Endothelial cell of umbilical vein (primary cell): ENCODE measurements around the gene ELOVL6. TPM values are rescaled to one million over a fixed set of nuclear protein-coding genes. Genes with fewer than 3 reads are reported as not detected.

Source experiments
- BruUV-seq: library from RNA; stranded (reverse); fragments of 400-500 nt; replicated peaks from 2 replicates; lab custom pipeline; 2021; lab: Mats Ljungman, UMichigan
- CTCF ChIA-PET: fragments of 300-600, 350-600 bp; sonication (Branson Sonifier 250); formaldehyde crosslinking; loops from one replicate; lab custom pipeline; 2021; ENCODE audit warnings: antibody characterized with exemption, inconsistent platforms; lab: Charles Lee
- POLR2A ChIA-PET: fragments of 300-600, 350-600 bp; sonication (Branson Sonifier 250); formaldehyde crosslinking; loops from one replicate; lab custom pipeline; 2021; ENCODE audit warnings: antibody characterized with exemption, inconsistent platforms; lab: Charles Lee
- DNase-seq: peaks from one replicate; pipeline ENCODE4 v3.0.0-alpha.2; 2011; ENCODE audit warnings: low read depth, low spot score
- FAIRE-seq: peaks from 2 replicates; lab custom pipeline; 2011; peaks lifted over from hg19 to GRCh38; lab: Jason Lieb, UNC
- H2AFZ ChIP-seq: 2 replicates; pipeline ENCODE4 v1.6.0; 2012; ENCODE audit warnings: low read depth, low read length, control low read depth, inconsistent platforms
- H3K27ac ChIP-seq: 2 replicates; pipeline ENCODE4 v1.5.1; 2011; ENCODE audit warnings: low read depth, mild to moderate bottlenecking, control low read depth, low read length, moderate library complexity; ENCODE audit not compliant: insufficient read depth
- H3K27me3 ChIP-seq, 2 experiments: 2 replicates each; pipeline versions ENCODE4 v1.6.0 to v1.6.1; 2011; ENCODE audit warnings: low read length in 2 of 2, mixed read lengths in 1 of 2; ENCODE audit not compliant: control insufficient read depth in 2 of 2, insufficient read depth in 2 of 2
- H3K36me3 ChIP-seq, 2 experiments: 2 replicates in 1 of 2; 3 replicates in 1 of 2; pipeline ENCODE4 v1.5.1; 2011; ENCODE audit warnings: low read length in 2 of 2, mild to moderate bottlenecking in 1 of 2, moderate library complexity in 1 of 2; ENCODE audit not compliant: control insufficient read depth in 2 of 2, insufficient read depth in 2 of 2; ENCODE audit errors: extremely low read depth in 1 of 2
- H3K4me1 ChIP-seq: 3 replicates; pipeline ENCODE4 v1.5.1; 2011; ENCODE audit warnings: mild to moderate bottlenecking, low read length; ENCODE audit not compliant: control insufficient read depth, insufficient read depth; ENCODE audit errors: extremely low read depth
- H3K4me2 ChIP-seq: 2 replicates; pipeline ENCODE4 v1.6.1; 2011; ENCODE audit warnings: low read length, control low read depth, mixed read lengths; ENCODE audit not compliant: insufficient read depth
- H3K4me3 ChIP-seq, 3 experiments: fragments of 200-600 bp in 1 of 3; sonication (generic), shearing (Covaris generic) in 1 of 3; replicated peaks in 1 of 3; 2 replicates each; pipeline ENCODE4 v1.5.1; 2011 to 2016; ENCODE audit warnings: control low read depth in 3 of 3, low read length in 3 of 3, mild to moderate bottlenecking in 2 of 3, inconsistent platforms in 1 of 3, low read depth in 1 of 3, moderate library complexity in 1 of 3; ENCODE audit not compliant: insufficient read depth in 1 of 3
- H3K79me2 ChIP-seq: 2 replicates; pipeline ENCODE4 v1.6.0; 2012; ENCODE audit warnings: low read length, inconsistent platforms; ENCODE audit not compliant: control insufficient read depth, insufficient read depth
- H3K9ac ChIP-seq: replicated peaks from 2 replicates; pipeline ENCODE3; 2011; ENCODE audit warnings: low read length, control low read depth; ENCODE audit not compliant: insufficient read depth; ENCODE audit errors: extremely low read depth
- H3K9me1 ChIP-seq: replicated peaks from 3 replicates; pipeline ENCODE4 v1.6.0; 2011; ENCODE audit warnings: mild to moderate bottlenecking, low read length; ENCODE audit not compliant: control insufficient read depth, insufficient read depth; ENCODE audit errors: extremely low read depth
- H3K9me3 ChIP-seq: replicated peaks from 2 replicates; pipeline ENCODE4 v1.5.1; 2012; ENCODE audit warnings: low read length, inconsistent platforms; ENCODE audit not compliant: control insufficient read depth, insufficient read depth
- H4K20me1 ChIP-seq: replicated peaks from 2 replicates; pipeline ENCODE3; 2011; ENCODE audit warnings: mild to moderate bottlenecking, low read length; ENCODE audit not compliant: control insufficient read depth, insufficient read depth; ENCODE audit errors: extremely low read depth
- EZH2 ChIP-seq: IDR thresholded peaks from 2 replicates; pipeline ENCODE4 v1.6.1; 2012; ENCODE audit warnings: borderline replicate concordance, low read depth, mild to moderate bottlenecking, moderate library complexity, low read length, inconsistent platforms; ENCODE audit not compliant: severe bottlenecking
- GATA2 ChIP-seq: IDR thresholded peaks from 2 replicates; pipeline ENCODE4 v1.7.0; 2011; ENCODE audit warnings: low read depth, mild to moderate bottlenecking, moderate library complexity, mixed read lengths, low read length; ENCODE audit not compliant: insufficient read length, insufficient read depth
- JUN ChIP-seq: IDR thresholded peaks from 2 replicates; pipeline ENCODE4 v1.6.1; 2011; ENCODE audit warnings: borderline replicate concordance, low read depth; ENCODE audit not compliant: insufficient read length, insufficient read depth
- POLR2AphosphoS5 ChIP-seq: IDR thresholded peaks from 2 replicates; pipeline ENCODE4 v1.6.1; 2012; ENCODE audit warnings: low read depth, mild to moderate bottlenecking, control low read depth, low read length, moderate library complexity; ENCODE audit not compliant: insufficient read depth
- dilution Hi-C: fragments of 300-500 bp; cut with MboI; formaldehyde crosslinking; loops from one replicate; pipeline ENCODE4 v1.15.0; 2019; ENCODE audit warnings: low sequenced_read_pairs; ENCODE audit not compliant: extremely low pct_ligation_motif_present
- intact Hi-C: fragments of 100-400 bp; cut with micrococcal nuclease; formaldehyde crosslinking; loops from one replicate; pipeline ENCODE4 v1.10.0; 2022
- polyA plus RNA-seq, 4 experiments: library from polyadenylated mRNA; depleted of rRNA in 3 of 4; stranded (reverse) in 3 of 4; unstranded in 1 of 4; fragments of >200 nt; gene quantifications; 2 replicates each; pipeline versions ENCODE4 v1.2.1 to v1.2.3, GENCODE V29; 2011 to 2012; ENCODE audit warnings: missing spikeins in 1 of 4
- total RNA-seq: library from RNA; stranded (reverse); gene quantifications from 2 replicates; pipeline ENCODE4 v1.2.3, GENCODE V29; 2021
- TF ChIP-seq, protein P1 (sequence below): IDR thresholded peaks from 2 replicates; pipeline ENCODE4 v1.6.1; 2011; ENCODE audit not compliant: insufficient read depth, insufficient read length
- TF ChIP-seq, protein P2 (sequence below), 2 donors: IDR thresholded peaks; 1 replicate in 1 of 2; 2 replicates in 1 of 2; pipeline ENCODE4 v1.5.1; 2011; ENCODE audit warnings: low read length in 2 of 2, mild to moderate bottlenecking in 2 of 2, moderate library complexity in 2 of 2, control low read depth in 1 of 2, inconsistent platforms in 1 of 2, low read depth in 1 of 2; ENCODE audit not compliant: insufficient read depth in 1 of 2; ENCODE audit errors: extremely low read depth in 1 of 2

Gene ELOVL6
- total and polyA plus RNA-seq, 2 donors (not counting 3 experiments of a cell fraction or from before 2014, with no cell fraction given): 6.4 to 26.1 TPM

DNA sequence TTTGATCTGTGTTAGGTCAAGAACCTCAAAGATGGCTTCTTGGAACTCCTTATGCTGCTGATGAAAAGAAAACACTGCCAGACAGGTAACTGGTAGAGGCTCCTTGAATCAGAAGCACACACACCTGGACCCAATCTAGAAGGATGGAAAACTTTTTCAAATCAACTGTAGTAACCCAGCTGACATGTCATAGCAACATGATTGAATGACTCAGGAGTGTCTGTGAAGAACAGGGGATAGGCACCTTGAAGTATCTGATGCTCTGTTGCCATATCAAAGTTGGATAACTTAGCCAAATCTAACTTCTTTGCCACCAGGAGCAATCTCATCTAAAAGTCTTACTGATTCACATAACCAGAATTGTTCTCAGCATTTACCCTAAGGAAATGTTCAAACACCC is 98.8 kb downstream of the ELOVL6 start:
- Histone ChIP-seq H3K4me1 (no peaks in the 10 kb centered on the region), H3K9me3 (no peaks in the 10 kb centered on the region), H3K79me2 (no peaks in the 10 kb centered on the region), H3K4me3 (no peak overlapping the region), H3K4me2 (no peak overlapping the region), H3K9me1 (no peaks in the 10 kb centered on the region), H4K20me1 (no peaks in the 10 kb centered on the region), H3K36me3 (no peaks in the 10 kb centered on the region), H3K27me3 (no peaks in the 10 kb centered on the region), H3K27ac (no peak overlapping the region), H2AFZ (no peak overlapping the region), H3K9ac (no peak overlapping the region)
- no peak for FAIRE-seq
- intact Hi-C loops (no loop called here), dilution Hi-C loops (no loop called here)
- ChIA-PET CTCF (no interaction called here), POLR2A (no interaction called here)
- DNase-seq: no peak
- TF ChIP-seq, protein P1, sequence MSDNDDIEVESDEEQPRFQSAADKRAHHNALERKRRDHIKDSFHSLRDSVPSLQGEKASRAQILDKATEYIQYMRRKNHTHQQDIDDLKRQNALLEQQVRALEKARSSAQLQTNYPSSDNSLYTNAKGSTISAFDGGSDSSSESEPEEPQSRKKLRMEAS: no peak
- TF ChIP-seq POLR2AphosphoS5 (no peak), GATA2 (no peak), JUN (no peak), EZH2 (no peak)
- TF ChIP-seq, protein P2, sequence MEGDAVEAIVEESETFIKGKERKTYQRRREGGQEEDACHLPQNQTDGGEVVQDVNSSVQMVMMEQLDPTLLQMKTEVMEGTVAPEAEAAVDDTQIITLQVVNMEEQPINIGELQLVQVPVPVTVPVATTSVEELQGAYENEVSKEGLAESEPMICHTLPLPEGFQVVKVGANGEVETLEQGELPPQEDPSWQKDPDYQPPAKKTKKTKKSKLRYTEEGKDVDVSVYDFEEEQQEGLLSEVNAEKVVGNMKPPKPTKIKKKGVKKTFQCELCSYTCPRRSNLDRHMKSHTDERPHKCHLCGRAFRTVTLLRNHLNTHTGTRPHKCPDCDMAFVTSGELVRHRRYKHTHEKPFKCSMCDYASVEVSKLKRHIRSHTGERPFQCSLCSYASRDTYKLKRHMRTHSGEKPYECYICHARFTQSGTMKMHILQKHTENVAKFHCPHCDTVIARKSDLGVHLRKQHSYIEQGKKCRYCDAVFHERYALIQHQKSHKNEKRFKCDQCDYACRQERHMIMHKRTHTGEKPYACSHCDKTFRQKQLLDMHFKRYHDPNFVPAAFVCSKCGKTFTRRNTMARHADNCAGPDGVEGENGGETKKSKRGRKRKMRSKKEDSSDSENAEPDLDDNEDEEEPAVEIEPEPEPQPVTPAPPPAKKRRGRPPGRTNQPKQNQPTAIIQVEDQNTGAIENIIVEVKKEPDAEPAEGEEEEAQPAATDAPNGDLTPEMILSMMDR (IDR thresholded peaks at IDR 0.05; ENCODE audit: extremely low read depth in 1 of 2, insufficient read depth in 1 of 2, low read depth in 1 of 2, low read length in 2 of 2): no peak
- BruUV-seq: no TSS peak
